Glomerular visceral epithelial cell (primary cell): ENCODE results near the gene QPRT.
"Not testable (repeated sequence)": the region's sequence is repeated elsewhere in the genome, so short reads cannot be mapped to it uniquely, and the experiment has no call there.

Experiments
- DNase-seq: peaks from one replicate; pipeline ENCODE4 v3.0.0-alpha.2; 2016; ENCODE audit errors: extremely low spot score

QPRT gene

DNA sequence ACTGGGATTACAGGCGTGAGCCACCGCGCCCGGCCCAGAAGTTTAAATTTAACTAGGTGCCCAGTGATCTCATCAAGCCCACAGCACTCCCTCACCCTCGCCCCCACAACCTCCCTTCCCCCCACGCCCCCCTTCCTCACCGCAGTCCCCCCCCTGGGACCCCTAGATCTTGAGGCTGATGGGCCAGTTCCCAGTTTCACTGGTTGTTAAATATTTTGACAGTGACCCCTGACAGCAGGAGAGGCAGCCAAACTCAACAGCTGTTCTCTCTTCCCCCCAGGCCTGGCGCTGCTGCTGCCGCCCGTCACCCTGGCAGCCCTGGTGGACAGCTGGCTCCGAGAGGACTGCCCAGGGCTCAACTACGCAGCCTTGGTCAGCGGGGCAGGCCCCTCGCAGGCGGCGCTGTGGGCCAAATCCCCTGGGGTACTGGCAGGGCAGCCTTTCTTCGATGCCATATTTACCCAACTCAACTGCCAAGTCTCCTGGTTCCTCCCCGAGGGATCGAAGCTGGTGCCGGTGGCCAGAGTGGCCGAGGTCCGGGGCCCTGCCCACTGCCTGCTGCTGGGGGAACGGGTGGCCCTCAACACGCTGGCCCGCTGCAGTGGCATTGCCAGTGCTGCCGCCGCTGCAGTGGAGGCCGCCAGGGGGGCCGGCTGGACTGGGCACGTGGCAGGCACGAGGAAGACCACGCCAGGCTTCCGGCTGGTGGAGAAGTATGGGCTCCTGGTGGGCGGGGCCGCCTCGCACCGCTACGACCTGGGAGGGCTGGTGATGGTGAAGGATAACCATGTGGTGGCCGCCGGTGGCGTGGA is 15.6 kb downstream of the QPRT start:
- DNase-seq = no peak

DNA sequence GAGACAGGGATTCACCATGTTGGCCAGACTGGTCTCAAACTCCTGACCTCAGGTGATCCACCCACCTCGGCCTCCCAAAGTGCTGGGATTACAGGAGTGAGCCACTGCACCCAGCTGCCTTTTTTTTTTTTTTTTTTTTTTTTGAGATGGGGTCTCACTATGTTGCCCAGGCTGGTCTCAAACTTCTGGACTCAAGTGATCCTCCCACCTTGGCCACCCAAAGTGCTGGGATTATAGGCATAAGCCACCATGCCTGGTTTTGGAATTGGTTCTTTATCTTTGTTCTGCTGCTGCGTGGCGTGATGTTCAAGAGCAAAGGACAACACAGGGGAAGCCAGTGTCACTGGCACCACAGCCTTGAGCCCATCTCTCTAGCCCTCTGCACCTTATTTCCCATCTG is 16.7 kb downstream of the QPRT start:
- not testable (repeated sequence) for DNase-seq

DNA sequence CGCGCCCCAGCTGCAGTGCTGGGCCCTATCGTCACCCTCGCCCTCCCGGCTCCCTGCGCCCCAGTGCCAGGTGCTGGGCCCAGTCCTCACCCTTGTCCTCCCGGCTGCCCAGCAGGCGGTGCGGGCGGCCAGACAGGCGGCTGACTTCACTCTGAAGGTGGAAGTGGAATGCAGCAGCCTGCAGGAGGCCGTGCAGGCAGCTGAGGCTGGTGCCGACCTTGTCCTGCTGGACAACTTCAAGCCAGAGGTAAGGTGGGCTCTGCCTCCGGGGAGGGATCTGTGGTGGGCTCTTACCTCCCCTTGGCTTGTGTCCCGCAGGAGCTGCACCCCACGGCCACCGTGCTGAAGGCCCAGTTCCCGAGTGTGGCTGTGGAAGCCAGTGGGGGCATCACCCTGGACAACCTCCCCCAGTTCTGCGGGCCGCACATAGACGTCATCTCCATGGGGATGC is 17.9 kb downstream of the QPRT start:
- DNase-seq = no peak

DNA sequence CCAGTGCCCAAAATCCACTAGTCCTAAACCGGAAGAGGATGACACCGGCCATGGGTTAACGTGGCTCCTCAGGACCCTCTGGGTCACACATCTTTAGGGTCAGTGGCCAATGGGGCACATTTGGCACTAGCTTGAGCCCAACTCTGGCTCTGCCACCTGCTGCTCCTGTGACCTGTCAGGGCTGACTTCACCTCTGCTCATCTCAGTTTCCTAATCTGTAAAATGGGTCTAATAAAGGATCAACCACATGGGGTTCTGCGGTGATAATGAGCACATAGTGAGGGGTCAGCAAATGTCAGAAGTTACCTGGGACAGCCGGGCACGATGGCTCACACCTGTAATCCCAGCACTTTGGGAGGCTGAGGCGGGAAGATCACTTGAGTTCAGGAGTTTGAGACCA is 18.4 kb downstream of the QPRT start:
- DNase-seq = no peak

DNA sequence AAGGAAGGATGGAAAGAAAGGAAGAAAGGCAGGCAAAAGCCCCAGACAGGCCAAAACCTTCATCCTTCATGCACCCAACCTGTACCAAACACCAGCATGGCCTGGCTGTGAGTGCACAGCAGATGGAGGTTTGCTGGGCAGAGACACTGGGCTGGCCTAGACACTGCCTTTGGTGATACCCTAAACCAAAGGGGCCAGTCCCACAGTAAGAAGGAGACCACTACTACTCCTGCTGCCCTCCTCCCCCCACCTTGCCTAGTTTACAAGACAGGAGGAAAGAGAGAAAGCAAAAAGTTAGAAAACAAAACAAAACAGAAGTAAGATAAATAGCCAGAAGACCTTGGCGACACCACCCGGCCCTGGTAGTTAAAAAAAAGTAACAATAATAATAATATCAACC is 19.1 kb downstream of the QPRT start:
- DNase-seq = no peak

DNA sequence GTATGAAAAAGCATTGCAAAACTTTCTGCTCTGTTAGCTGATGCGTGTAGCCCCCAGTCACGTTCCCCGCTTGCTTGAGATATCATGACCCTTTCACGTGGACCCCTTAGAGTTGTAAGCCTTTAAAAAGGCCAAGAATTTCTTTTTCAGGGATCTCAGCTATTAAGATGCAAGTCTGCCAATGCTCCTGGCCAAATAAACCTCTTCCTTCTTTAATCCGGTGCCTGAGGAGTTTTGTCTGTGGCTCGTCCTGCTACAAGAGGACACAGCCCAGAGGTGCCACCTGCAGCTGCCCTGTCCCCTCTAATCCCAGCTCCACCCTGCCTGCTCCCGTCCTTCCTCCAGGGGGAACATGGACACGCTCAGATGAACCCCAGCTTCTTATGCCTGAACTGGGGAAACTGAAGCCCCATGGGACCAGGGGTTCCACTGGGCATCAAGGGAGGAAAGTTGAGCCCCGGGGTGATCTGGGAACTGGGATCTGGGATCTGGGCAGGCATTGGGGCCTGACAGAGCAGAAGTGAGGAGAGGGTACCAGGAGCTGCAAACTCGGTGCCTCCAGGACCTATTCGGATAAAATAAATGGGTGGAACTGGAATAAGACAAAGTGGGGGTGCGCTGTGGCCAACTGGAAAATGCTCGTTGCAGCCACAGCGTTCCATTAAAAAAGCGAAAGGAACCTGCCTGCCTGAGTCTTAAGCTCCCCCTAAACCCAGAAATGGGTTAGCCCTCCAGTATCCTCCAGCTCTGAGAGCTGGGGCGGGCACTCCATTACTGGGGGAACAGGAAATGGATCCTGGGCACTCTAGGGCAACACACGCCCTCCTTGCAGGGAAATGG is 19.7 kb downstream of the QPRT start:
- no peak for DNase-seq

DNA sequence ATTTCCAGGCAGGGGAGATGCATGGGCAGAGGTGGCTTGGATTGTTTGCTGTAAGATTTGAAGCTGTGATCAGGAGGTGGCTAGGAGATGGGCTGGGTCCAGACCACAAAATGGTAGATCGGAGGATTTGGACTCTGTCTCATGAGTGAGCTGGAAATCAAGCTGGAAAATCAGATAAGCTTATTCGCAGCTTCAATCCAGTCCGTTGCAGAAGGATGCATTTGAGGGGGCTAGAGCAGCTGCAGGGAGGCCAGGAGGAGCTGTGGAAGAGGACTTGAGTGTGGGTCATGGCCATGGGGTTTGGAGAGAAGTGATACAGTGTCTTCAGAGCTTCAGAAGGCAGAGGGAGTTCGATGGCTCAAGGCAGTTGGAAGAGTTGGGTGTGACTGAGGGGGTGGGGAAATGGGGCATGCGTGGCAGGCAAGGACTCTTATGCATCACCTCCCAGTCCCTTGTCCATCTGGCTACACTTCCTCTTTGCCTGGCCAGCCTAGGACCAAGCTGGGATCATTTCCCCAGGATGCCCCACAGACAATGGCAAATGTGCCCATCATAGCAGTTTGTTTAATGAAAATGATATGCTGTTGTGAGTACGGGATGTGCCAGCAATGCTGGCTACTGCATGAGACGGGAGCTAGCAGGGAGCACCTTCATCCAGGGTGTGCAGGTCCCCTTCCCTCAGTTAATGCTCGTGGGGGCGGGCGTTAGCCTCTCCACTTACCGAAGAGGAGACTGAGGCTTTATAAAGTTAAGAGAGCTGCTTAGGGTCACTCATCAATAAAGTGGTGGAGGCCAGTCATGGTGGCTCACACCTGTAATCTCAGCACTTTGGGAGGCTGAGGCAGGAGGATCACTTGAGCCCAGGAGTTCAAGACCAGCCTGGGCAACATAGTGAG is 20.6 kb downstream of the QPRT start:
- no peak for DNase-seq

DNA sequence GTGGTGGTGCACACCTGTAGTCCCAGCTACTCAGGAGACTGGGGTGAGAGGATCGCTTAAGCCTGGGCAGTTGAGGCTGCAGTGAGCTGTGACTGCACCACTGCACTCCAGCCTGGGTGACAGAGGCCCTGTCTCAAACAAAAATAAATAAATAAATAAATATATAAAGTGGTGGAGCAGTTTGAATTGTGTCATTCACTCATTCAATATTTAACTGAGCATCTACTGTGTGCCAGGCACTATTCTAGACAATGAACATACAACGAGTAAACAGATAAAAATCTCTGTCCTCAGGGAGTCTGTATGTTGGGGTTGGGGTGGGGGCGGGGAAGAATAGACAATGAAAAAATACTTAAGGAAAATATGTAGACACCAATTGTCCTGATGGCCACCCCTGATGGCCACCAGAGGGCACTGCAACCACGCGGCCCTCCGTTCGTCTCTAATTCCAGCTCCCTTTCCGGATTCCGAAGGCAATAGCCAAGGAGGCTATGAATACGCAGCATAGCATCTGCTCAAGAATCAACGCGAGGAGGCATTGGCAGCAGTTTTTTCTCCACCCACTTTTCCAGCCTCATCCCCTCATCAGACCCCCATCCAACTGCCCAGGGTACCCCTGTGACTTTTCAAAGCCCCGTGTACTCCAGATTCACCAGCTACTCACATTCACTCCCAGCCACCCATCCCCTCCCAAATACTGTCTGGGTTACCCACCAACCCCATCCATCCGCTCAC is 21.4 kb downstream of the QPRT start:
- peak; percentile 77 for DNase-seq

DNA sequence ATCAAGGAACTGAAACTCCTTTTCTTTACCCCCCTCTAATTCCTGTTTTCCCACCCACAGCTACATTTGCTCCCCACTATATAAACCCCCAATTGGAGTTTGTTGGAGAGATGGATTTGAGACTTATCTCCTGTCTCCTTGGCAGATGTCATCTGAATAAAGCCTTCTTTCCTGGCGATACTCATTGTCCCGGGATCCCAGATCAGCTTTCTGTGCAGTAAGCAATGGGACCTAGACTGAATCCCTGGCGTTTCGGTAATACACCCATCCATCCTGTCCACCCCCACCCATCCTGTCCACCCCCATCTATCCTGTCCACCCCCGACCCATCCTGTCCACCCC is 22.2 kb downstream of the QPRT start:
- no peak for DNase-seq

DNA sequence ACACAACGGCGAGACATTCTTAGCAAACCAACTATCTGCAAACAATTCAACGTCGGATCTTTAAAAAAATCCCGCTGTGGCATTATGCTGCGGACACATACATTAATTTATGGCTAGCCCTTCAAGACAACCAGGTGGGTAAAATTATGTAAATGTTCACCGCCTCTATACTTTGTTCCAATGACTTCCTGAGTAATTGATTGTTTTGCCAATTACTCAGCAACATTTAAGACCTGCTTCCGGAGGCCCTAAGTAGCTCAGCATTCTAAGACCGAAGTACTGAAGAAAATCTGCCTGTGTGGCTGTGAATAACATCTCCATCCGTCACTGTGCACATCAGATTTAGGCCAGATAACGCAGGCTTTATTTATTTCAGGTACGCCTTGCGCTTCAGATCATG is 23.3 kb downstream of the QPRT start:
- no peak for DNase-seq

DNA sequence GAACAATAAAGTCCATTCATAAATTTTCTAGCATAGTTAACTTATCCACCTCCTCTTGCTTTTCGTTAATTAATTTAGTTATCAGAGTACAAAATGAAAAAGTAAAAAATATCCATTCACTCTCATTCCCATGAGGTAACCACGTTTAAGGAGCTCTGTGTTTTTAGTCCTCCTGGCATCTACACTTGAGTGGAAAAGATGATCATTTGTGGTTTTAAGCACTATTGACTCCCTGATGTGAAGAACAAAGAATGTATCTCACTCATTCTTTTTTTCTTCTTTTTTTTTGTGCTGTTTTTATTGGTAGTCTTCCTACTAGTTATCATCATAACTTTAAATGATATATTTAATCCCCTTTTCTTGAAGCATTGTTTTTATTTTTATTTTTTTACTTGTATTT is 26.1 kb downstream of the QPRT start:
- peak; percentile 60 for DNase-seq

DNA sequence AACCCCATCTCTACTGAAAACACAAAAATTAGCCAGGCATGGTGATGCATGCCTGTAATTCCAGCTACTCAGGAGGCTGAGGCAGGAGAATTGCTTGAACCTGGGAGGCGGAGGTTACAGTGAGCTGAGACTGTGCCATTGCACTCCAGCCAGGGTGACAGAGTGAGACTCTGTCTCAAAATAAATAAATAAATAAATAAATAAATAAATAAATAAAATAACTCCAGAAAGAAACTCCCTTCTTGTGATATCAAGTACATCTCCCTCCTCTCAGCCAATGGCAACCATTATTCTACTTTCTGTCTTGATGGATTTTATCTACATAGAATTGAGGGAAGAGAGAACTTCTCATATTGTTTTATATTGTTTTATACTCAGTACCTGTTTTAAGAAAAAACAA is 28.2 kb downstream of the QPRT start:
- DNase-seq = not testable (repeated sequence)

DNA sequence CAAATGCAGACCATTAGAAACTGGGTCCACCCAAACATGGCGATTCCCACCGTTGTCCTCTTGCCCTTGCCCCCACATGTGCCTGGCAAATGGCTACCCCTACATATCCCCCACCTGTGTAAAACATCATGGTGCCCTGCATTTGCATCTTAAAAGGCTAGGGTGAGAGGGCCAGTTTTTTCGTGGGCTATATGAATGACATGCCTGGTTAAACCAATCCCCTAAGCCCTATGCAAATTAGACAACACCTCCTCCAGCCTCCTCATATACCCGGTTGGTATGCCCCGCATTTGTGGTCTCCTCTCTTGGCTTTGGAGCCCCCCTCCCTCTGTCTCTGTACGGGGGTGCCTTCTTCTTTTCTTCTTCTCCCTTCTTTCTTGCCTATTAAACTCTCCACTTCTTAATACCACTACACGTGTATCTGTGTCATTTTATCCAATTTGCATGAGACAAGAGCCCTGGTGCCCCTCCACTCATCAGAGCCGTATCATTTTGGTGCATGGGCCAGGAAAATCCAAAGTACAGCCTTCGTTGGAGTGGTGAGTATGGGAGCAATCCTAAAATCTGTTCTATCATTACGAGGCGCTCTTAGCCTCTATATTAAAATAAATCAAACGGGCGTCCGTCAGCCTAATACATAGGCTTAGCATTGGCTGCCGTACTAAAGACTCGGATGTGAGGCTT is 30.1 kb downstream of the QPRT start:
- DNase-seq = no peak

DNA sequence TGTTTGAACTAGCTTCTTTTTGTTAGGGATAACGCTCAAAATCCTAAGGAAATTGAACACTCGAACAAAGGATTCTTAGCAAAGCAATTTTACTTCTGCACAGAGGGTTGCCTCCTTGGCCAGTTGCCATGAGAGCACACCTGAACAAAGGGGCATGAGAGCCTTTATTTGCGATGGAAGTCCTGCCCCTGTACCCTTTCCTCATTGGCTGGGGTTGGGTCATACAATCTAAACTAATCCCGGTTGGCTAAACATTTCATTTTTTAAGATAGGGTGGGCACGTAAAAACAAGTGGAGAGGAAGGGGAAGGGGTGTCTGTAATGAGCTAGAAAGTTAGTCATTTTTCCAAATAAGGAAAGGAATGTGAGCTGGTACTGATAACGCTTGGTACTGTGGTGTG is 30.7 kb downstream of the QPRT start:
- DNase-seq = not testable (repeated sequence)

DNA sequence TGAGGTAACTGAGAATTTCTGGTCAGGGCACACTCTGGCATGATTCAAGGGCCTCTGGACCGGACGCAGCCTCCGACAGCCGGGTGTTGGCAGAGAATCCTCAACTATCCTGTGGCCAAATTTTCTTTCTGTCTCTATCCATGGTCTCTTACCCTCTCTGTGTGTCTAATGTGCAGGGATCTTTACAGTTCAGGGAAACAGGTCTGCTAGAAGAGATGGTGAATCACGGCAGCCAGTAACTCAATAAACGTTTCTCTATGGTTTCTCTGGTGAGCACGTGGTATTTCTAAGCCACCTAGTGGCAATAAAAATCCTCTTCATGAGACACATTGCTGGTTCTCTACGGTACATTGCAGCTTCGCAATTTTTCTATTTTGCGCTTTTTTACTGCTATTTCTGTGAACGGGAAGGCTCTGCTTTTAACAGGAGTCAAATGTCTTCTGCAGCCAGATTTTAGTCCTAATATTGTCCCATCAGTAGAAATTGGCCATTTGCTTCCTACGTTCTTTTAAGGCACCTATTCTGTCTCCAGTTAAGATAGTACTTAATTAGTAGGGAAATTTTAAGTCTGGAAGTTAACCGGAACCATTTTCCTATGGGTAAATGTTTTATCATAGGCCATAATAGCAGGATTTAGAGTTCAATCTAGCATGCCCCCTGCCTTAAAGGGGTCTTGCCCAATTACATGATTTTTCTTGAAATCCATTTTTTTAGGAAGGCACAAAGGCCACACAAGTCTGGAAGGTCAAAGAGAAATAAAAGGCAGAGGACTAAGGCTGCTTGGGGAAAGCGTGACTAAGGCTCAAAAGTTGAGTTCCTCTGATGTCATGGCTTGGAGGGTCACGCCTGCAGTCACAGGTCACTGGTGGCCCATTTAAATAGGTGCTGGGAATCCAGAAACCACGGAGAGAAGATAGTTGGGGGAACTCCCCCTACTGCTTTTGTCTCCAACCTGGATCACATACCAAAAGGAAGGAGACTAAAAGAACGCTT is 31.5 kb downstream of the QPRT start:
- peak; percentile 58 for DNase-seq

DNA sequence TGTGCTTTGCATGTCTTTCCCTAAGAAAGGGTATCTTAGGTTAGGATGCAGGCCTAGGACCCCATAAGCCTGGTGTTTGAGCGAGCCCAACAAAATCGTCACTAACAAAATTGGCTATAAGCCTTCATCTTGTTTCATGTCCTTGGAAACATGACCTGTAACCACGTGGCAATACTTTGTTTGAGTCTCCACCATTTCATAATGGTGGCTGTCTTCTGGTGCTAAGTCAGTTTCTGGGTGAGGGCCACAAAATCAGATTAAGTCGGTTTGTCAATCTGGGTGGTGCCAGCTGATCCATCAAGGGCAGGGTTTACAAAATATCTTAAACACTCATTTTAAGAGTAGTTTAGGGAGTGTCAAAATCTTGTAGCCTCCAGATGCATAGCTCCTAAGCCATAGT is 33.8 kb downstream of the QPRT start:
- no peak for DNase-seq

DNA sequence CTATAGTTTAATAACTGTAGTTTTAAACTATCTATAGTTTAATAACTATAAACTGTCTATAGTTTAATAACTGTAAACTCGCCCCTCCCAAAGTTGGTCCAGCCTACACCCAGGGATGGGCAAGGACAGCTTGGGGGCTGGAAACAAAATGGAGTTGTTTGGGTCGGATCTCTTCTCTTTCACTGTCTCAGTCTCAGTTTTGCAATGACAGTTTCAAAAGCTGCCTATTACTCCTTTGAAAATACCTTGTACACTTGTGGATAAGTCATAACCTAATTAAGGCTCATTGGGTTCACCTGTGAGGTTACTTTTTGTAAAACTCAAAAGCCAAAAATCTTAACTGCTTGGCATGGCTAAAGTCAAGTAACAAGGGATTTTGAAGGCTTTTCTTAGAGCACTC is 35.4 kb downstream of the QPRT start:
- DNase-seq = no peak

DNA sequence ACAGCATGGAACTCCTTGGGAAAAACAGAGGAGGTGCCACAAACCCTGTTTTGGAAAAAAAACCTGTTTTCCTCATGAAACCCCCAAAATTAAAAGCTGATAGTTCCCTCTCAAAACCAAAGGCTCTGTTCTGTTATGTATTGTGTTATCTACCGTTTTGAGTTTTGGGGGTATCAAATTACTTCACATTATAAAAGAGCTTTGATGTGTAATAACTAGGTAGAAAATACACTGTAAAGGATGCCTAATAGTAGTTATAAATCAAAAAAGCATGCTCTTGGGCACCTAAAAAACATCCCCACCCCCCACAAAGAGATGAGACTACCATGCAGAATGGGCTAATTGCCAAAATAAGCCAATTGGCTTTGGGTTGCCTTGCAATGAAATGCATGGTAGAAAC is 36.0 kb downstream of the QPRT start:
- no peak for DNase-seq

DNA sequence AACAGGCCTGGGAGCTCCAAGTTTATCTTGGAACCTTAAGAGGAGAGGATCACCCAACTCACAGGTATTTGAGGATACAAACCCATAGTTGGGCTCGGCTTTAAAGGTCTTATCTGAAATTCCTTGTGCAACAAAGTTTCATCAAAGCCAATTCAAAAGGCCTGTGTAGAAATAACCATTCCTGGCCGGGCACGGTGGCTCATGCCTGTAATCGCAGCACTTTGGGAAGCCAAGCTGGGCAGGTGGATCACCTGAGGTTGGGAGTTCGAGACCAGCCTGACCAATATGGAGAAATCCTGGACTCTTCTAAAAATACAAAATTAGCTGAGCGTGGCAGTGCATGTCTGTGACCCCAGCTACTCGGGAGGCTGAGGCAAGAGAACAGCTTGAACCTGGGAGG is 38.1 kb downstream of the QPRT start:
- DNase-seq = no peak

DNA sequence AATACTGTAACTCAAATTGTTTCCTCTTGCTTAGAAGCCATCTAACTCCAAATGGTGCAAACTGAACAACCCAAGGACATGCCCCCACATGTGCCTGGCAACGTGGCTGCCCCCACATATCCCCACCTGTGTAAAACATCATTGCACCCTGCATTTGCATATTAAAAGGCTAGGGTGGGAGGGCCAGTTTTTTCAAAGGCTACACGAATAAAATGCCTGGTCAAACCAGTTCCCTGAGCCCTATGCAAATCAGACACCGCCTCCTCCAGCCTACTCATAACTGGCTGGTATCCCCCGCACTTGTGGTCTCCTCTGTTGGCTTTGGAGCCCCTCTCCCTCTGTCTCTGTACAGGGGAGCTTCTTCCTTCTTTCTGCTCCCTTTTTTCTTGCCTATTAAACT is 40.1 kb downstream of the QPRT start:
- DNase-seq = no peak
